HG03196 (cell line): ENCODE results near the gene KSR1.
"Not testable (repeated sequence)": the region's sequence is repeated elsewhere in the genome, so short reads cannot be mapped to it uniquely, and the experiment has no call there.

ENCODE experiments used
- ATAC-seq: cut with Tn5 transposase; IDR thresholded peaks from one replicate; pipeline ENCODE4 v1.9.1; 2021; ENCODE audit not compliant: unreplicated experiment

The KSR1 gene

DNA sequence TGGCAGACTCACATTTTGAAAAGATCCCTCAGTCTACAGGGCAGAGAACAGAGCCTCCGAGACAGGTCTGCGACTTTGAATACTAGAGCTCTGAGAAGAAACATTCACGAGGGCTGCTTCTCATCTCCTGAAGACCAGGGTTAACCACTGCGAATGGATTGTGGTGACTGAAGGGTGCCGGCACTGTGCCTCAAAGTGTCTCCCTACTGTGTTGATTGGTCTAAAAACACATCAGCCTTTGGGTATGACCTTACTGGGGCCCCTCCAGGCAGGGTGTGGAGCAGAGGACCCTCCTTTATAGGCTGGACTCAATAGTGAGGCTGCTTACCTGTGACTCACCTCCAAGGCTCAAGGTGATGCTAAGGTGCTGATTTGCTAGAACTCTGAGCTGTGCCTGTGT, 172.1 kb downstream of the KSR1 start:
- no peak for ATAC-seq

DNA sequence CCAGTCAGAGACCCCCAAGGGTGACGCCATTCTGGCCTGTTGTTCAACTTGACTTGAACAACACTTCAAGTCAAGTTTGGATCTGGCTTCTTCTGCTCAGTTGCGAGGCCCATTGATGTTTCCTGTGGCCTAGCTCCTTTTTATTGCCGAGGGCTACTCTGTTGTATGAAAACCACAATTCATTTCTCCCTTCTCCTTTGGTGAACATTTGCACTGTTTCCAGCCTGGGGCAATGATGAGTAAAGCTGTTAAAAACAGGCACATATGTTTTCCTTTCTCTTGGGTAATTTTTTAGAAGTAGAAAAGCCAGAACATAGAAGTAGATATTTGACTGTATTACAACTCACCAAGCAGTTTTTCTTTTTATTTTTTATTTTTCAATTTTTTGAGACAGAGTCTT, 173.0 kb downstream of the KSR1 start:
- not testable (repeated sequence) for ATAC-seq

DNA sequence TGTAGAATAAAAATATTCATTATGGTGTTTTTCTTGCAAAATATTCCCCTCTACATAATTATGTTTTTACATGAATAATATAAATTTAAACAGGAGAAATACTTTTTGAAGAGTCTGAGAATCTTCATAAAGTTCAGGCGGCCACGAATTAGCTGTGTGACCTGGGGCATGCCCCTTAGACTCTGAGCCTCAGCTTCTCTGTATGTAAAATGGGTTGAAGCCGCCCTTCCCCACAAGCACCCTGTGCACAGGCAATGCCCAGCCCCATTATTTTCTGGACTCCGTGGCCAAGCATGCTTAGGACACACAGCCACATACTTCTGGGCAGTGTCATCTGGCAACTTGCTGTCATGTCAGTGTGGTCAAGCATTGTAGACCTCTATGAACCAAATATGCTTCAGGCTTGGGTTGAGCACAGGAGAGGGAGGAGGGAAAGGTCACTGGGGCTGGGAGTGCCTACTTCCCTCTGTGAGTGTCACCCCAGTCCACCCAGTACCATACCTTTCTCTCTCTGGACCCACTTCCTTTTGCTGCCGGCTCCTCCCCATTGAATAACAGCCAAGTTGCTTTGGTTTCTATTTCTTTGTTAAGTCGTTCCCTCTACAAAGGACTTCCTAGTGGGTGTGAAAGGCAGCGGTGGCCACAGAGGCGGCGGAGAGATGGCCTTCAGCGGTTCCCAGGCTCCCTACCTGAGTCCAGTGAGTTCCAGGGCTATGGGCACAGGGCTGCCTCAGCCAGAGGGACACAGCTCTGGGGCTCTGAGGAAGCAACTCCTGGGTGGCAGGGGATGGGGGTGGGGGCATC, 174.6 kb downstream of the KSR1 start, which contains the start of gene LGALS9:
Gene LGALS9, plus strand, starts transcription at position 582 of the 804 bp plus-strand sequence. Its CDS starts 78 bp downstream, at position 660.
- no peak for ATAC-seq

DNA sequence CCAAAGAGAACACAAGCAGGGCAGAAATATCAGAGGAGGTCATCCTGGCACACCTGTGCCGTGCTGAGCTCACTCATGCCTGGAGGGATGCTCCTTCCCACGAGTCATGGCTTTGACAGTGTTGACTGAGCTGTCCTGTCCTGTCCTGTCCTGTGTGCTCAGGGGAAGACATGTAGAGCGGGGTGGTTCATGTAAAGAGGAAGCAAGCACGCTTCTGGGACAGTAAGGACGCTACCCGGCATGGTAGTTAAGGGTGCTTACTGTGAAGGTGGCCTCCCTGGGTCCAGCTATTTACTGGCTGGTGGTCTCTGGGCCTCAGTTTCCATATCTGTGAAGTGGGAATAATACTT, 175.1 kb downstream of the KSR1 start:
- no peak for ATAC-seq

DNA sequence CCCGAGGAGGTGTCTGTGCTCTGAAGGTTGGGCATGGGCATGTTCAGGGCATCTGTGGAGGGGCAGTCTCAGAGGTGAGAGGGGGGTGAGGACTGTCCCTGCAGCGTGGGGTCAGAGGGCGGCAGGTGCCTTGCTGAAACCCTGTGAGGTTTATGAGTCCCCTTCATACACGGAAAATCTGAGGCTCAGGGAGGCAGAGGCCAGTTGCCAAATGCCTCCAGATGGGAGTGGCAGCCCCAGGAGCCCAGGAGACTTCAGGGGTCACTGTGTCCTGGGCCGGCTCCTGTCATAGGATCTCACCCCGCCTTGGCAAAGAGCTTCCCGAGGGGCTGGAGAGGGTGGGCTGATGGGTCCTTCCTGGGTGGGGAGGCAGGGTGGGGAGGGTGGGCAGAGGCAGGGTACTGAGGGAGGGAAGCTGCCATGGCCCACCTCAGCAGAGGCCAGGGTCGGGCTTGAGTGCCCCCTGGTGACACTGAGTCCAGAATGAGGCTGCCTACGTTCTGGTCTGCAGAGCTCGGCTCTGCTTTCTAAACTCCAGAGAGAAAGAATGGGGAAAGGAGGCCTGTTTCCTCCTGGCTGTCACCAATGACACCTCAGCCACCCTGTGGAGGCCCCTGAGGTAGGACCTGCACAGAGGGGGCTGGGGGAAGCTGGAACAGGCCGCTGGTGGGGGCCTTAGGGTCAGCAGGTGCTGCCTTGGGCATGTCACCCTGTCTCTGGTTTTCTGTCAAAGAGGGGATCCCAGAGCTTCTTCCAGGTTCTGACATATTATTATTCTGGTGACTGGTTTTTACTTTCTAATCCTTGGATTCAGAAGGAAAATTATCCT, 175.9 kb downstream of the KSR1 start:
- no peak for ATAC-seq

DNA sequence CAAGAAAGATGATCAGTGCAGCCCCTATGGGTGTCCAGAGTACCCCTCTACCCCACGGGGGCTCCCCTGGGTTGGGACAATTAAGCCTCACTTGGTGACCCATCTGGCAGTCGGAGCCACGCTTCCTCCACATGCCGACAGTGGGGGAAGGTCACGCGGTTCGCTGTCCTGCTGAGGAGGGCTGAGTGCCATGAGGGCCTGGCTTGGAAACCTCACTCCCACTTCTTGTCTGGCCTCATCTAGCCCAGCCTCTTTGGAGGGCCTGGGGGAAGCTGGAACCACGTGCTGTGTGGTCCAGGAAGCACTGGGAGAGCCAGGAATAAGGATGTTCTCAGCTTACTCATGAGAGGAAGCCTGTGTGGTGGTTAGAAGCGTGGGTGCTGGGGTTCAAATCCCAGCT, 176.5 kb downstream of the KSR1 start:
- ATAC-seq, result not testable (repeated sequence)

DNA sequence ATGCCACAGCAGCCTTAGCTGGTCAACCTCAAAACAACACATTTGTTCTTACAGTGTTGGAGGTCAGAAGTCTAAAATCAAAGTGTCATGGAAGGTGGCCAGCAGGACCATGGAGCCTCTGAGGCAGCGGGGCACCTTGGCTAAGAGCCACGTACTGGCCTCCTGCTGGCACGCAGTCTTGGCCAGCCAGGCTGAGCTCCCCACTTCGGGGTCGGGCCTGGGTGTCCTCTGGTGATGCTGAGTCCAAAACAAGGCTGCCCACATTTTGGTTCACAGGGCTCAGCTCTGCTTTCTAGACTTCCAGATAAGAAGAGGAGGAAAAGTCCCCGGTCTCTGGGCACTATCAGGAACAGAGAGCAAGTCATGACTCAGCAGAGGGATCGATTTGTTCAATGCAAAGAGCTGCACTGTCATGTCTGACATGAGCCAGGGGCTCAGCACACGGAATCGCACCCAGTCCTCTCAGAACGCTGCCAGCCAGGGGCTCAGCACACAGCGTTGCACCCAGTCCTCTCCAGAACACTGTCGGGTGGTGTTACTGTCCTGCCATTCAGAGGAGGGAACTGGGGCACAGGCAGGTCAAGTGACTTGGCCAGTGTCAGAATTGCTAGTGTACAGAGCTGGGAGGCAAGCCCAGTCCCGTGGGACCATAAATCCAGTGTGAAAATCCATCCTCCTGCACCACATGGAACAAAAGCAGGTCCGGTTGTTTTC, 177.2 kb downstream of the KSR1 start:
- ATAC-seq, result no peak

DNA sequence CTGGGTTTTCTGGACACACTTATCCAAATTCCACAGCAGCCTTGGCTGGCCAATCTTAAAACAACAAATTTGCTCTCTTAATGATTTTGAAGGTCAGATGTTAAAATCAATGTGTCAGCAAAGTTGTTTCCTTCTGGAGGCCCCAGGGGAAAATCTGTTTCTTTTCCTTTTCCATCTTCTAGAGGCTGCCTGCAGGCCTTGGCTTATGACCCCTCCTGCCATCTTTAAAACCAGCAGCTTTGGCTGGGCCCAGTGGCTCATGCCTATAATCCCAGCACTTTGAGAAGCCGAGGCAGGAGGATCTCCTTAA, 177.7 kb downstream of the KSR1 start:
- ATAC-seq, result no peak

DNA sequence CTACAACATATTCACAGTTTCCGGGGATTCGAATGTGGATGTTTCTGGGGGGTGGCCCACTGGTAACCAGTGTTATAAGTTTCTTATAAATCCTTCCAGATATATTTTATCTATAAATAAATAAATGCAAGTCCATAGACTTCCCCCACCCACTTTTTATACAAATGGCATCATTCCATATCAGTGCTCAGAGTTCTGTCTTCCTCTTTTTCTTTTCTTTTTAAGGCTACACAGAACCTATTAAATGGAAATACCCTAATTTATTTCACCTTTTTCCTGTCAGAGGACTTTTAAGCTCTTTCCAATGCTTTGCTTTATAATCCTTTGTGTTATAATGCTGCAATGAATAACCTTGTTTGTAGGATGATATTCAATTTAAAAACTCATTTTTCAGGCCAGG, 178.5 kb downstream of the KSR1 start:
- no peak for ATAC-seq

DNA sequence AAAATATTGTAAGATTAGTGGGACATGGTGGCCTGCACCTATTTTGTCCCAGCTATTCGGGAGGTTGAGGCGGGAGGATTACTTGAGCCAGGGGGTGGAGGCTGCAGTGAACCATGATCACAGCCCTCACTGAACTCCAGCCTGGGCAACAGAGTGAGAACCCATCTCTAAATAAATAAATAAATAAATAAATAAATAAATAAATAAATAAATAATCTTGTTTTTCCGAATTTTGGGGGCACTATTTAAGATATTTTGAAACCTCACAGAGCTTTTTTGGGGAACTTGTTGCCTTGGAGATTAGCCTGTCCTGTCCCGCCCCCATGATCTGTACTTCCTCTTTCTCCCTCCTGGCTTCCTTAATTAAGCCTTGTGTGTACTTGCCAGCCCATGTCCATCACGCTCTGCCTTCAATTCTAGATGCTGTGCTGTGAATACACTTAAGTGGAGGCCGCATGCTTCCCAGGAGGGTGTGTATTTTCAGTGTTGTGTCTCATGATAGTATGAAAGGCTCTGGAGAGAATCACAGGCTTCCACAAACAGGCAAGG, 179.1 kb downstream of the KSR1 start:
- no peak for ATAC-seq

DNA sequence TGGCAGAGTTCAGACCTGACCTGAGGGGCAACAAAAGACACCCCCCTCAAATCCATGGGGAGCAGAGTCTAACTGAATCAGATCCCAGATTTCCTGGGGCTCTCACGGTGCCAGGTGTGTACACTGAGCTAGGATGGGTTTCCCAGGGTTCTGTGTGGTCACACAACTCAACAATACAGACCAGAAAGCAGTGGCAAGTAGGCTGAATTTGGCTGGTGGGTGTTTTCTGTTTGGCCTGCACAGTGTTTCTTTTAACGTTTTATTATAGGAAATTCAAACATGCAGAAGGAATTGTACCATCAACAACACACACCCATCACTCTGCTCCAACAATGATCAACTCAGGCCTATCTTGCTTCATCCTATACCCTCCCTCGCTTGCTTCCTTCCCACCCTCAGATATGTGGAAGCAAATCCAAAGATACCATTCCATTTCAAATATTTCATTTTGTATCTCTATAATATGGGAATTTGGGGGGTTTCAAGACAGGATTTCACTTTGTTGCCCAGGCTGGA, 179.8 kb downstream of the KSR1 start:
- not testable (repeated sequence) for ATAC-seq

DNA sequence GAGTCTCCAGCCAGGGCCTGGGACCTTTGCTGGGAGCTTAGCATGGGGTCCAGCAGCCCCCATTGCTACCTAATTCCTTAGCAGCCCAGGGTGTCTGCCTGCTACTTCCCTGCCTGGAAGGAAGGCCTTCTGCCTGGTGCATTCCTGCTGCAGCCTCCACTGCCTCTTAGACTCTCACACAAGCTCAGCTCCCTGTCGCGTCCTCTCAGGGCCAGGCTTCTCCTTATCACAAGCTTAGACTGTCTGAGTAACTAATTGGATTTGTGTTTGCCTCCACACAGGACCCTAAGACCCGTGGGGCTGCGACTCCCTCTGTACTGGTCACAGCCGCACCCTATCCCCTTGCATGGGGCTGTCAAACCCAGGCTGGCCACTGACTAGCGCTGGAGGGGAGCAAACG, 181.6 kb downstream of the KSR1 start:
- ATAC-seq, result not testable (repeated sequence)

DNA sequence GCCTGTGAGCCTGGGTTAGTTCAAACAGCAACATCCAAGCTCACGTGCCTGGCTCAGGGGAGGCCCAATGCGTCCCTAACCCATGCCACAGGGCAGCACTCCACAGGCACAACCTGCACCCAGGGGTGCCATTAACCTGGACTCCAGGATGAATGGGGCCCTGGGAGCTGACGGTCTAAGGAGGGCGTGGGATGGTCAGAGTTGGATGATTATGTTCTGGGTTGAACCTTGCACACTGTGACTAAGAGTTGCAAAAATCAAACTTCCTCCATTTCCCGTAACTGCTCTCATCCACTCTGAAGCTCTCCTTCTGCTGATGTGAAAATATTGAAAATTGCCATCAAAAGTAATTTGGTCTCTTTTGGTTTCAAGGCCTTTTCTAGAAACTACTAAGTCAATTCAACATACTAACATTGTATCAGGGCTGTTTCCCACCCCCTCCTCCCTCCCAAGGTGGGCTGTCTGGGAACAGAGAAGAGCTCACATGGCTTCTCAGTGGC, 182.2 kb downstream of the KSR1 start:
- ATAC-seq, result not testable (repeated sequence)

DNA sequence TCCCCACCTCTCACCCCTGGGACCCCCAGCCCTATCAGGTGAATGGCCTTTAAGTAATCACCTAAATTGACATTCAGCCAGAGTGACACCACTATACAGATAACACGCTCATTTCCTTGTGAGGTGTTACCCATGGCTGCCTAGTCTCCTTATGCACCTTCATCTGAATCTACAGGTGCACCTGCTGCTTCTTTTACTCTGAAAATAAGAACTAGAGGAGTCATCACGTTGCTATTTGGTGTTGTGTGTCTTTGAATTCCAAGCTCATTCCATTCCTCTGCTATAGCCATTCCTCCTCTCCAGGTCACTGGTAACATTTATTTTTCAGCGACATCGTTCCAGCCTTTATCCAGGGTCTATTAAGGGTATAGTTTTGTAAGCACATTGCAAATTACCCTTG, 184.5 kb downstream of the KSR1 start:
- no peak for ATAC-seq

DNA sequence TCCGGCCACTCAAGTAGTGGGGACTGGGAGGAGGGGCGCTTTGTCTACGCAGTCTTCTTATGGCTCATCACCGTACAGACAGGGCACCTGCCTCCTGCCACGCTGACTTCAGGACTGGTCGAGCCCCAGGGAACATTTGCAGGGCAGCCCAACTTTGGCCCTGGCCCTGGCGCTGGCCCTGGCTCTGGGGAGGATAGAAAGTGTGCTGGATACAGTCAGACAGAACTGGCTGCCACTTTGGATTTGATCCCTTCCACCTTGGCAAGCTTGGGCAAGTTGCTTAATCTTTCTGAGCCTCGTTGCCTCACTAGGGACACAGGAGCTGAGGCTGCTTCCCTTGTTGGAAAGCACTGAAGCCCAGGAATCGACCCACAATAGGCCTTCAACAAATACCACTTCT, 188.3 kb downstream of the KSR1 start:
- ATAC-seq, result no peak

DNA sequence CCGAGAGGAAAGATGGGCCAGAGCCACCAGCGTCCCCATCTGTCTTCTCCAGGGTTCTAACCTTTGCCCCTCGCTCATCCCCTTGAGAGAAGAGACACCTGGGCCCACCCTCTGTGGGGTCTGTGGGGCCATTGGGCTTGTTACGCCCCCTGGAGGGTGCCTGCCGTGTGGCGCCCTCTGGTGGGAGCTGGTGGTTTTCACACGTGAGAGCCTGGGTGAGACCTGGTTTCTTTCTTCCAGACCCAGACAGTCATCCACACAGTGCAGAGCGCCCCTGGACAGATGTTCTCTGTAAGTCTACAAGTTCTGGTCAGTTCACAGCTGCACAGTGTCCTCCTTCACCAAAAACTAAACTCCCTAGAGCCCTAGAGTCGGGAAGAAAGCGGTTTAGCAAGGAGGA, 189.4 kb downstream of the KSR1 start:
- not testable (repeated sequence) for ATAC-seq

DNA sequence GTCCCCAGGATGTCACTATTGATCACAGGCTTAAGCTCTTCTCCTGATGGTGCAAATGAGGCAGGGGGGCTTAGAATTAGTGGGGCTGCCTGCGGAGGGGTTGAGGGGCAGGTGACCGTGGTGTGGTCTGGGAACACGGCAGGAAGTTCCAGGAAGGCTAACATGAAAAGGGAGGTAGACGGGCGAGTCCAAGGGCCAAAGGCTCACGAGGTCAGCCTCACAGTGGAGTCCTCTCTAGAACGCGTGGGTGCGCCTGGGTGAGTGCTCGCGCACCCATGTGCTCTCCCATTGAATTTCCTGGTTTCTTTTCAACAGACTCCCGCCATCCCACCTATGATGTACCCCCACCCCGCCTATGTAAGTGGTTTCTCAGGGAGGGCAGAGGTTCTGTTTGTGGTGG, 190.0 kb downstream of the KSR1 start:
- ATAC-seq, result no peak

DNA sequence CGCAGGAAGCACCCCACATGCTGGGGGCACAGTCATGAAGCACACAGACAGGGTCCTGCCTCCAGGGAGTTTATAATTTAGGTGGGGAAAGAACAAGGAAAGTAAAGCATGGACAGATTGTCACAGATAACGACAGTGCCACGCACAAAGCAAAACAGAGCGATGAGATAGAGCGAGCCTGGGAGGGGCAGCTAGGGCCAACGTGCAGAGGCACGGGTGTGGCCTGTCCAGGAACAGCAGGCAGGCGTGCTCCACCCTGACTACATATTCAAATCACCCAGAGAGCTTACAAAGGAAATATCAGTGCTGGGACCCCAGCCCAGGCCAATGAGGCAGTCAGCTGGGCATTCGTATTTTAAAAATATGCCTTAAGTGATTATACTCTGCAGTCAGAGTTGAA, 191.5 kb downstream of the KSR1 start:
- no peak for ATAC-seq

DNA sequence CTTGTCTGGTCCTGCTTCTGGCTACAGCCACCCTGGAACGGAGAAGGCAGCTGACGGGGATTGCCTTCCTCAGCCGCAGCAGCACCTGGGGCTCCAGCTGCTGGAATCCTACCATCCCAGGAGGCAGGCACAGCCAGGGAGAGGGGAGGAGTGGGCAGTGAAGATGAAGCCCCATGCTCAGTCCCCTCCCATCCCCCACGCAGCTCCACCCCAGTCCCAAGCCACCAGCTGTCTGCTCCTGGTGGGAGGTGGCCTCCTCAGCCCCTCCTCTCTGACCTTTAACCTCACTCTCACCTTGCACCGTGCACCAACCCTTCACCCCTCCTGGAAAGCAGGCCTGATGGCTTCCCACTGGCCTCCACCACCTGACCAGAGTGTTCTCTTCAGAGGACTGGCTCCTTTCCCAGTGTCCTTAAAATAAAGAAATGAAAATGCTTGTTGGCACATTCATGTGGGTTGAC, 192.9 kb downstream of the KSR1 start:
- ATAC-seq, result not testable (repeated sequence)

DNA sequence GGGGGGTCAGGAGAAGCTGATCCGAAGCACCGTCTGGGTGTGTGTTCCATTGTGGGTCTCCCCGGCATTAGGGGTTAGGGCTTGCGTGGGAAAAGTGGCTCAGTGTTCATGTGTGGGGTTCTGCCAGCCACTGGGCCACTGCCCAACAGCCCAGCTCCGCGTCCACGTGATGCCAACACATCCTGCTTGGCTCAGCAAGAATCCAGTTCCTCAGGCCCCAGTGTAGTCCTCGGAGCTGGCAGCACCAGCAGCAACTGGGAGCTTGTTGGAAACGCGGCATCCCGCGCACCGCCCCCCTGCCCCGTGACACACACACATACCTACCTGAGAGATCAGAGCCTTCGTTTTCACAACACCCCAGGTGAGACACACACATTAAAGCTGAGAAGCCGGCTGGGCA, 193.7 kb downstream of the KSR1 start:
- no peak for ATAC-seq

DNA sequence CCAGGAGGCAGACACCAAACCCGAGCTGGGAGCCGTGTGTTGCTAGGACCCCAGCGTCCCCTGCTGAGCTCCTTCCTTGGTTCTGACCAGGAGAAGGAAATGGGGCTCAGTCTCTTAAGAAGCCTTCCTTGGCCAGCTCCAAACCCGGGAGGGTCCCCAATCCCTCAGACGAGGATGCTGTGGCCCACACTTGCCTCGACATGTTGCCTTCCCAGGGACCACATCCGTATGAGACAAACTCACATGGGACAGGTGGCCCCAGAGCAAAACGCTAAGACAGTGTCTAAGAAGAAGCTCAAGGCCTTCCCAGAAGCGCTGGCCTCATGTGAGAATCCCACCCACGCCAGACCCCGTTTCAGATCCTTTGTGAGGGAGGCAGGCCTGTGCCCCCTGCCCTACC, 194.6 kb downstream of the KSR1 start:
- ATAC-seq, result no peak
